H1 (cell line): ENCODE results near the gene ARHGEF11. TPM values are rescaled to one million over a fixed set of nuclear protein-coding genes. Genes with fewer than 3 reads are reported as not detected.

Experiments
- CTCF ChIA-PET: fragments of 300-600 bp; sonication (Branson Sonifier 250); formaldehyde crosslinking; loops from one replicate; lab custom pipeline; 2021; ENCODE audit not compliant: partially characterized antibody; lab: Charles Lee
- POLR2A ChIA-PET: fragments of 300-600 bp; sonication (Branson Sonifier 250); formaldehyde crosslinking; loops from one replicate; lab custom pipeline; 2021; ENCODE audit warnings: inconsistent platforms; ENCODE audit not compliant: partially characterized antibody; lab: Charles Lee
- DNase-seq, 2 experiments: peaks; one replicate each; pipeline versions ENCODE4 v3.0.0 to v3.0.0-alpha.2; 2010 to 2022; ENCODE audit warnings: low spot score in 2 of 2, low read depth in 1 of 2, mixed read lengths in 1 of 2
- FAIRE-seq: peaks from 2 replicates; lab custom pipeline; 2011; peaks lifted over from hg19 to GRCh38; lab: Jason Lieb, UNC
- H2AFZ ChIP-seq: 2 replicates; pipeline ENCODE4 v1.8.1; 2012; ENCODE audit warnings: low read length, inconsistent platforms
- H2AK5ac ChIP-seq: 2 replicates; pipeline ENCODE4 v1.6.1; 2013; ENCODE audit warnings: low read depth, low read length
- H2BK120ac ChIP-seq: replicated peaks from 2 replicates; pipeline ENCODE3; 2013; ENCODE audit warnings: low read depth, low read length, inconsistent platforms
- H2BK12ac ChIP-seq: 2 replicates; pipeline ENCODE4 v1.6.1; 2013; ENCODE audit warnings: low read depth, low read length
- H2BK15ac ChIP-seq: 2 replicates; pipeline ENCODE4 v1.6.1; 2013; ENCODE audit warnings: low read length
- H2BK20ac ChIP-seq: 2 replicates; pipeline ENCODE4 v1.6.1; 2013; ENCODE audit warnings: low read length
- H2BK5ac ChIP-seq: 2 replicates; pipeline ENCODE4 v1.6.1; 2013; ENCODE audit warnings: low read depth, low read length
- H3K14ac ChIP-seq: 2 replicates; pipeline ENCODE4 v1.6.1; 2013; ENCODE audit warnings: inconsistent platforms; ENCODE audit not compliant: insufficient read length
- H3K18ac ChIP-seq: 2 replicates; pipeline ENCODE4 v1.6.1; 2013; ENCODE audit warnings: low read length; ENCODE audit errors: extremely low read depth
- H3K23ac ChIP-seq: 2 replicates; pipeline ENCODE4 v1.6.1; 2013; ENCODE audit warnings: inconsistent platforms; ENCODE audit not compliant: insufficient read length
- H3K23me2 ChIP-seq: 2 replicates; pipeline ENCODE4 v1.6.1; 2013; ENCODE audit warnings: low read depth, low read length
- H3K27ac ChIP-seq: 2 replicates; pipeline ENCODE4 v1.6.1; 2011; ENCODE audit warnings: low read depth, low read length, inconsistent platforms
- H3K27me3 ChIP-seq, 4 experiments: replicated peaks in 1 of 4; 1 replicate in 1 of 4; 2 replicates in 3 of 4; pipeline versions ENCODE4 v1.6.1 to v1.8.1; 2011 to 2013; ENCODE audit warnings: low read length in 3 of 4, mild to moderate bottlenecking in 3 of 4, inconsistent platforms in 2 of 4, mixed read lengths in 2 of 4, moderate library complexity in 1 of 4; ENCODE audit not compliant: control insufficient read depth in 3 of 4, insufficient read depth in 3 of 4; ENCODE audit errors: extremely low read depth in 1 of 4
- H3K36me3 ChIP-seq, 4 experiments: 2 replicates each; pipeline versions ENCODE4 v1.6.1 to v1.8.1; 2011 to 2013; ENCODE audit warnings: mild to moderate bottlenecking in 4 of 4, low read length in 3 of 4, moderate library complexity in 2 of 4, control low read depth in 1 of 4, inconsistent platforms in 1 of 4; ENCODE audit not compliant: insufficient read depth in 4 of 4, control insufficient read depth in 2 of 4
- H3K4ac ChIP-seq: replicated peaks from 2 replicates; pipeline ENCODE3; 2013; ENCODE audit warnings: low read length, low read depth, mixed read lengths, inconsistent platforms; ENCODE audit not compliant: insufficient read length
- H3K4me1 ChIP-seq, 4 experiments: replicated peaks in 1 of 4; 1 replicate in 1 of 4; 2 replicates in 3 of 4; pipeline versions ENCODE4 v1.6.1 to v1.8.1; 2011 to 2013; ENCODE audit warnings: low read length in 3 of 4, inconsistent platforms in 2 of 4, mixed read lengths in 1 of 4; ENCODE audit not compliant: insufficient read depth in 4 of 4, control insufficient read depth in 3 of 4
- H3K4me2 ChIP-seq, 2 experiments: 2 replicates each; pipeline versions ENCODE4 v1.6.1 to v1.8.1; 2011 to 2013; ENCODE audit warnings: low read depth in 2 of 2, low read length in 2 of 2, control low read depth in 1 of 2, inconsistent platforms in 1 of 2, mild to moderate bottlenecking in 1 of 2; ENCODE audit not compliant: insufficient read depth in 1 of 2
- H3K4me3 ChIP-seq, 4 experiments: fragments of 200-600, 300-600 bp in 1 of 4; sonication (generic), shearing (Covaris generic), sonication (Bioruptor Twin) in 1 of 4; 2 replicates each; pipeline versions ENCODE4 v1.5.1 to v1.8.1; 2011 to 2016; ENCODE audit warnings: low read length in 4 of 4, low read depth in 3 of 4, control low read depth in 2 of 4, inconsistent platforms in 2 of 4, mild to moderate bottlenecking in 2 of 4, mixed read lengths in 1 of 4, moderate library complexity in 1 of 4; ENCODE audit not compliant: insufficient read depth in 2 of 4; ENCODE audit errors: extremely low read depth in 1 of 4
- H3K56ac ChIP-seq: replicated peaks from 2 replicates; pipeline ENCODE3; 2013; ENCODE audit warnings: low read depth, mild to moderate bottlenecking, mixed read lengths, low read length, inconsistent platforms; ENCODE audit not compliant: insufficient read length
- H3K79me1 ChIP-seq: 2 replicates; pipeline ENCODE4 v1.6.1; 2013; ENCODE audit warnings: low read depth, low read length, control low read depth
- H3K79me2 ChIP-seq, 2 experiments: 2 replicates each; pipeline versions ENCODE4 v1.6.1 to v1.8.1; 2012 to 2013; ENCODE audit warnings: low read length in 2 of 2, mild to moderate bottlenecking in 2 of 2, inconsistent platforms in 1 of 2; ENCODE audit not compliant: insufficient read depth in 2 of 2, control insufficient read depth in 1 of 2
- H3K9ac ChIP-seq, 4 experiments: replicated peaks in 1 of 4; 1 replicate in 1 of 4; 2 replicates in 3 of 4; pipeline versions ENCODE4 v1.6.1 to v1.8.1; 2011 to 2013; ENCODE audit warnings: low read depth in 3 of 4, low read length in 3 of 4, control low read depth in 2 of 4, mild to moderate bottlenecking in 2 of 4, moderate library complexity in 2 of 4, inconsistent platforms in 1 of 4; ENCODE audit errors: extremely low read depth in 1 of 4
- H3K9me3 ChIP-seq, 2 experiments: 2 replicates each; pipeline versions ENCODE4 v1.6.1 to v1.8.1; 2012 to 2013; ENCODE audit warnings: mild to moderate bottlenecking in 2 of 2, moderate library complexity in 2 of 2, control low read depth in 1 of 2, inconsistent platforms in 1 of 2, low read depth in 1 of 2, low read length in 1 of 2, mixed read lengths in 1 of 2; ENCODE audit not compliant: insufficient read depth in 2 of 2
- H4K20me1 ChIP-seq, 2 experiments: replicated peaks in 1 of 2; 2 replicates each; pipeline versions ENCODE3 to v1.8.1; 2011 to 2013; ENCODE audit warnings: inconsistent platforms in 2 of 2, low read length in 2 of 2, mild to moderate bottlenecking in 1 of 2; ENCODE audit not compliant: insufficient read depth in 2 of 2, control insufficient read depth in 1 of 2
- H4K5ac ChIP-seq: 2 replicates; pipeline ENCODE4 v1.6.1; 2013; ENCODE audit warnings: low read length, low read depth, mixed read lengths, inconsistent platforms; ENCODE audit not compliant: insufficient read length
- H4K8ac ChIP-seq: 2 replicates; pipeline ENCODE4 v1.8.0; 2013; ENCODE audit warnings: mild to moderate bottlenecking, moderate library complexity, low read length, inconsistent platforms; ENCODE audit not compliant: insufficient read depth; ENCODE audit errors: extremely low read depth
- H4K91ac ChIP-seq: replicated peaks from 2 replicates; pipeline ENCODE3; 2013; ENCODE audit warnings: low read length, mixed read lengths, inconsistent platforms; ENCODE audit not compliant: insufficient read length
- EZH2 ChIP-seq: fragments of 200-600 bp; sonication (generic); IDR thresholded peaks from 2 replicates; pipeline ENCODE4 v1.7.1; 2012; ENCODE audit warnings: low read depth, mild to moderate bottlenecking, moderate library complexity, low read length, inconsistent platforms; ENCODE audit not compliant: severe bottlenecking
- GABPA ChIP-seq: IDR thresholded peaks from 2 replicates; pipeline ENCODE4 v1.6.1; 2011; ENCODE audit warnings: mild to moderate bottlenecking, low read length, moderate library complexity, borderline replicate concordance; ENCODE audit not compliant: insufficient read depth
- RNF2 ChIP-seq: fragments of 200-900, 300-1000 bp; sonication (generic); IDR thresholded peaks from 2 replicates; pipeline ENCODE4 v1.7.1; 2016; ENCODE audit warnings: borderline replicate concordance, low read depth, mild to moderate bottlenecking, antibody characterized with exemption, low read length; ENCODE audit not compliant: poor library complexity, severe bottlenecking; ENCODE audit errors: missing control alignments
- SUZ12 ChIP-seq: fragments of 200-600 bp; sonication (generic); IDR thresholded peaks from 2 replicates; pipeline ENCODE4 v1.6.1; 2012; ENCODE audit warnings: mild to moderate bottlenecking, inconsistent platforms, low read length, moderate library complexity, mixed read lengths
- WGBS, 2 experiments: shearing (Covaris generic) in 1 of 2; methylation state at CpG; one replicate each; pipeline versions ENCODE4 v1.1.6 to v1.1.7; 2013 to 2015; ENCODE audit warnings: low lambda C conversion rate in 2 of 2, mixed read lengths in 2 of 2, inconsistent platforms in 1 of 2, low coverage in 1 of 2, missing lambda C conversion rate in 1 of 2; ENCODE audit not compliant: insufficient replicate concordance in 2 of 2, insufficient coverage in 1 of 2, insufficient read length in 1 of 2; ENCODE audit errors: extremely low coverage in 1 of 2, missing lambda C conversion rate in 1 of 2; 5-methylcytosine and 5-hydroxymethylcytosine counted together
- polyA plus RNA-seq, 7 experiments: library from polyadenylated mRNA; depleted of rRNA in 3 of 7; stranded (reverse) in 5 of 7; unstranded in 2 of 7; fragments of >200 nt in 5 of 7; fragments of 200-250 nt in 2 of 7; gene quantifications; 1 replicate in 5 of 7; 2 replicates in 1 of 7; 4 replicates in 1 of 7; pipeline versions ENCODE4 v1.2.1 to v1.2.3, GENCODE V29; 2011 to 2013; ENCODE audit warnings: missing spikeins in 2 of 7, mixed read lengths in 2 of 7
- total RNA-seq: library from RNA; stranded (reverse); fragmentation: NEBNext Ultra II Directional; extraction: Animal tissue kit (Norgen Biotek cat#: 25700); gene quantifications from 2 replicates; pipeline ENCODE4 v1.2.1, GENCODE V29; 2021

The ARHGEF11 gene
- total and polyA plus RNA-seq, 2 of the 8 experiments (the other 6 are each of a cell fraction or from before 2014, with no cell fraction given), result 19.9 to 33.1 TPM

- Histone ChIP-seq H2BK20ac (no peak overlapping the region), H3K18ac (no peak overlapping the region), H3K4me2 (peak overlapping the region; percentile 57 to 74), H2BK5ac (no peak overlapping the region), H2BK15ac (no peak overlapping the region), H3K27me3 (peaks cover 59 to 79% (median 68%) of the 10 kb centered on the region in 4 experiments), H2BK12ac (no peak overlapping the region), H3K14ac (no peak overlapping the region), H2AFZ (no peak overlapping the region), H3K9me3 (no peaks in the 10 kb centered on the region), H3K23ac (no peak overlapping the region), H2BK120ac (no peak overlapping the region), H3K27ac (no peak overlapping the region), H3K36me3 (no peaks in the 10 kb centered on the region), H3K79me1 (no peaks in the 10 kb centered on the region), H3K9ac (no peak overlapping the region), H2AK5ac (no peak overlapping the region)
- CTCF ChIA-PET, result interaction anchor here (1.0 to 11.8 kb wide), 15 partner anchors 10 to 277 kb away, joined by 3 to 287 read pairs (median 4); partner anchors contain the start of genes INSRR, NTRK1 and PEAR1
- TF ChIP-seq EZH2 (peak; percentile 78), RNF2 (peak; percentile 23), GABPA (no peak), SUZ12 (peak; percentile 70)
- TF ChIP-seq, all 59 proteins: peak for 3
- Histone ChIP-seq H3K4ac (no peak overlapping the region), H4K91ac (no peak overlapping the region), H4K8ac (no peak overlapping the region), H3K56ac (no peak overlapping the region), H3K4me1 (peaks cover 3 to 17% (median 8%) of the 10 kb centered on the region in 4 experiments; a peak in 6 of 7 replicates), H3K4me3 (peak overlapping the region in 3 of 4 experiments; percentile 29 to 60 (median 49); a peak in 5 of 8 replicates), H3K23me2 (peaks cover 5% of the 10 kb centered on the region; the same call in 1 of the 2 replicates), H4K20me1 (peaks cover 4 to 14% of the 10 kb centered on the region in 2 experiments), H3K79me2 (no peaks in the 10 kb centered on the region), H4K5ac (no peak overlapping the region)
- POLR2A ChIA-PET, result interaction anchor here (1.1 to 1.2 kb wide), 2 partner anchors 11 to 27 kb away, joined by 4 read pairs; no protein-coding TSS in a partner anchor
- 53% methylated on average over 7 of the region's 7 CpGs; no CpG with 5 or more reads in 1 of the 2 experiments for WGBS, 2 experiments
- DNase-seq, result no peak
- FAIRE-seq, result no peak
Observed at GRCh38 chr1:156921053-156921529, 124.5 kb downstream of the ARHGEF11 start.
